Stimulated activated CD4-positive, alpha-beta T cell treated with anti-CD3 and anti-CD28 coated beads, Interleukin-12 subunit alpha, Interleukin-12 subunit beta, amount 100 ng/mL, for 4 hours (primary cell): ENCODE data around the gene DCN.

Source experiments
- DNase-seq: peaks from one replicate; pipeline ENCODE4 v3.0.0-alpha.2; 2020

Gene DCN

GRCh38 chr12:91129662-91130362 is 52.8 kb downstream of the DCN start:
- no peak for DNase-seq

- DNase-seq, result no peak
Measured at GRCh38 chr12:91127751-91128150, 54.9 kb downstream of the DCN start.

- no peak for DNase-seq
Measured at GRCh38 chr12:91127306-91127705, 55.3 kb downstream of the DCN start.

GRCh38 chr12:91126516-91126915 is 56.1 kb downstream of the DCN start:
- no peak for DNase-seq

GRCh38 chr12:91123236-91123916 is 59.2 kb downstream of the DCN start:
- no peak for DNase-seq

- DNase-seq, result no peak
Measured at GRCh38 chr12:91120781-91121180, 61.8 kb downstream of the DCN start.

GRCh38 chr12:91119089-91119488 is 63.5 kb downstream of the DCN start:
- no peak for DNase-seq

GRCh38 chr12:91113621-91114020 is 69.0 kb downstream of the DCN start:
- no peak for DNase-seq

- no peak for DNase-seq
Measured at GRCh38 chr12:91111366-91112325, 71.0 kb downstream of the DCN start, which contains the start of gene LUM. LUM (minus strand) TSS chr12:91111494; CDS start chr12:91108979, 2,515 bp downstream.

- no peak for DNase-seq
Measured at GRCh38 chr12:91110311-91110924, 72.2 kb downstream of the DCN start.

- DNase-seq, result no peak
Measured at GRCh38 chr12:91109581-91110310, 72.9 kb downstream of the DCN start.

GRCh38 chr12:91109148-91109564 is 73.5 kb downstream of the DCN start:
- DNase-seq, result peak; percentile 33

- no peak for DNase-seq
Measured at GRCh38 chr12:91108196-91108755, 74.3 kb downstream of the DCN start.

- no peak for DNase-seq
Measured at GRCh38 chr12:91106283-91106682, 76.3 kb downstream of the DCN start.

- no peak for DNase-seq
Measured at GRCh38 chr12:91105807-91106206, 76.8 kb downstream of the DCN start.

GRCh38 chr12:91104812-91105466 is 77.7 kb downstream of the DCN start:
- DNase-seq, result no peak

- no peak for DNase-seq
Measured at GRCh38 chr12:91103624-91104023, 79.0 kb downstream of the DCN start.

- no peak for DNase-seq
Measured at GRCh38 chr12:91103101-91103500, 79.5 kb downstream of the DCN start.

GRCh38 chr12:91100906-91101305 is 81.7 kb downstream of the DCN start:
- DNase-seq, result no peak

- DNase-seq, result no peak
Measured at GRCh38 chr12:91099836-91100235, 82.8 kb downstream of the DCN start.

GRCh38 chr12:91099341-91099740 is 83.3 kb downstream of the DCN start:
- no peak for DNase-seq
